Stimulated activated CD8-positive, alpha-beta memory T cell treated with anti-CD3 and anti-CD28 coated beads, Interleukin-4, amount 100 ng/mL, for 1 hour (primary cell): ENCODE data around the gene RCAN1.

Experiments
- DNase-seq, 2 donors: peaks; one replicate each; pipeline ENCODE4 v3.0.0-alpha.2; 2020; ENCODE audit warnings: low read depth in 2 of 2, low spot score in 1 of 2

RCAN1 gene

GRCh38 chr21:34544032-34544496 is 70.8 kb downstream of the RCAN1 start:
- no peak for DNase-seq

- no peak for DNase-seq
Observed at GRCh38 chr21:34543017-34543416, 71.9 kb downstream of the RCAN1 start.

- no peak for DNase-seq
Observed at GRCh38 chr21:34540206-34540605, 74.7 kb downstream of the RCAN1 start.

- no peak for DNase-seq
Observed at GRCh38 chr21:34537838-34538237, 77.1 kb downstream of the RCAN1 start.

GRCh38 chr21:34536820-34537219 is 78.1 kb downstream of the RCAN1 start:
- no peak for DNase-seq

- no peak for DNase-seq
Observed at GRCh38 chr21:34536311-34536710, 78.6 kb downstream of the RCAN1 start.

- no peak for DNase-seq
Observed at GRCh38 chr21:34535886-34536285, 79.0 kb downstream of the RCAN1 start.

GRCh38 chr21:34534522-34534921 is 80.4 kb downstream of the RCAN1 start:
- no peak for DNase-seq

GRCh38 chr21:34533938-34534337 is 81.0 kb downstream of the RCAN1 start:
- DNase-seq, result no peak

- DNase-seq, result no peak
Observed at GRCh38 chr21:34531399-34531798, 83.5 kb downstream of the RCAN1 start.

- no peak for DNase-seq
Observed at GRCh38 chr21:34530261-34530660, 84.7 kb downstream of the RCAN1 start.

GRCh38 chr21:34528131-34528561 is 86.8 kb downstream of the RCAN1 start:
- DNase-seq, result no peak

GRCh38 chr21:34526618-34527290 is 88.2 kb downstream of the RCAN1 start:
- DNase-seq, result no peak

GRCh38 chr21:34526241-34526617 is 88.7 kb downstream of the RCAN1 start:
- DNase-seq, result no peak

GRCh38 chr21:34524646-34525601 is 90.0 kb downstream of the RCAN1 start:
- no peak for DNase-seq

GRCh38 chr21:34523019-34523555 is 91.8 kb downstream of the RCAN1 start:
- DNase-seq, result no peak

- DNase-seq, result no peak
Observed at GRCh38 chr21:34522284-34522683, 92.6 kb downstream of the RCAN1 start.

- DNase-seq, result no peak
Observed at GRCh38 chr21:34521561-34521960, 93.4 kb downstream of the RCAN1 start.

GRCh38 chr21:34520764-34521508 is 94.0 kb downstream of the RCAN1 start:
- no peak for DNase-seq

- DNase-seq, result no peak
Observed at GRCh38 chr21:34520281-34520680, 94.6 kb downstream of the RCAN1 start.

- no peak for DNase-seq
Observed at GRCh38 chr21:34519694-34520093, 95.2 kb downstream of the RCAN1 start.
